ENCODE data around the gene SHISAL2A. TPM values are rescaled to one million over a fixed set of nuclear protein-coding genes. Genes with fewer than 3 reads are reported as not detected.
"Not testable (repeated sequence)": the region's sequence is repeated elsewhere in the genome, so short reads cannot be mapped to it uniquely, and the experiment has no call there.

SHISAL2A gene
- polyA plus RNA-seq, 1 experiment, result not detected

DNA sequence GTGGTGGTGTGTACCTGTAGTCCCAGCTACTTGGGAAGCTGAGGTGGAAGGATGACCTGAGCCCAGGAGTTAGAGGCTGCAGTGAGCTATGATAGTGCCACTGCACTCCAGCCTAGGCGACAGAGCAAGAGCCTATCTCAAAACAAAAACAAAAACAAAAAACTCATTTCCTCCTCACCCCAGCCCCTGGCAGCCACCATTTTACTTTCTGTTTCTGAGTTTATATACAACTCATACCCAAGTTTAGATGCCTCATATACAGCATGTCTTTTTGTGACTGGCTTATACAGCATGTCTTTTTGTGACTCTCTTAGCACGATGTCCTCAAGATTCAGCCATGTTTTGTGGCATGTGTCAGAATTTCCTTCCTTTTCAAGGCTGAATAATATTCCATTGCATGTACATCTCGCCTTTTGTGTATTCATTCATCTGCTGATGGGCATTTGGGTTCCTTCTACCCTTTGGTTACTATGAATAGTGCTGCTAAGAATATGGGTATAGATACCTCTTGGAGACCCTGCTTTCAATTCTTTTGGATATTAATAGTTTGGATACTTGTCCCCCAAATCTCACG, 50.5 kb downstream of the SHISAL2A start:
- no peaks in the 10 kb centered on the region for H3K9me3 ChIP-seq (ENCODE audit: control insufficient read depth, insufficient read depth, low read length)
- no peak overlapping the region for H3K27ac ChIP-seq (ENCODE audit: low read depth, low read length)
- no peaks in the 10 kb centered on the region for H3K27me3 ChIP-seq (ENCODE audit: control insufficient read depth, insufficient read depth, low read length)
- no peak overlapping the region for H3K4me3 ChIP-seq (ENCODE audit: low read depth, low read length)
- CTCF ChIA-PET, result no interaction called here
- TF ChIP-seq, protein P1, sequence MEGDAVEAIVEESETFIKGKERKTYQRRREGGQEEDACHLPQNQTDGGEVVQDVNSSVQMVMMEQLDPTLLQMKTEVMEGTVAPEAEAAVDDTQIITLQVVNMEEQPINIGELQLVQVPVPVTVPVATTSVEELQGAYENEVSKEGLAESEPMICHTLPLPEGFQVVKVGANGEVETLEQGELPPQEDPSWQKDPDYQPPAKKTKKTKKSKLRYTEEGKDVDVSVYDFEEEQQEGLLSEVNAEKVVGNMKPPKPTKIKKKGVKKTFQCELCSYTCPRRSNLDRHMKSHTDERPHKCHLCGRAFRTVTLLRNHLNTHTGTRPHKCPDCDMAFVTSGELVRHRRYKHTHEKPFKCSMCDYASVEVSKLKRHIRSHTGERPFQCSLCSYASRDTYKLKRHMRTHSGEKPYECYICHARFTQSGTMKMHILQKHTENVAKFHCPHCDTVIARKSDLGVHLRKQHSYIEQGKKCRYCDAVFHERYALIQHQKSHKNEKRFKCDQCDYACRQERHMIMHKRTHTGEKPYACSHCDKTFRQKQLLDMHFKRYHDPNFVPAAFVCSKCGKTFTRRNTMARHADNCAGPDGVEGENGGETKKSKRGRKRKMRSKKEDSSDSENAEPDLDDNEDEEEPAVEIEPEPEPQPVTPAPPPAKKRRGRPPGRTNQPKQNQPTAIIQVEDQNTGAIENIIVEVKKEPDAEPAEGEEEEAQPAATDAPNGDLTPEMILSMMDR (IDR thresholded peaks at IDR 0.05; ENCODE audit: low read depth, low read length), result no peak
- no peak for DNase-seq (ENCODE audit: low read depth, low spot score)
- POLR2A ChIA-PET, result no interaction called here

DNA sequence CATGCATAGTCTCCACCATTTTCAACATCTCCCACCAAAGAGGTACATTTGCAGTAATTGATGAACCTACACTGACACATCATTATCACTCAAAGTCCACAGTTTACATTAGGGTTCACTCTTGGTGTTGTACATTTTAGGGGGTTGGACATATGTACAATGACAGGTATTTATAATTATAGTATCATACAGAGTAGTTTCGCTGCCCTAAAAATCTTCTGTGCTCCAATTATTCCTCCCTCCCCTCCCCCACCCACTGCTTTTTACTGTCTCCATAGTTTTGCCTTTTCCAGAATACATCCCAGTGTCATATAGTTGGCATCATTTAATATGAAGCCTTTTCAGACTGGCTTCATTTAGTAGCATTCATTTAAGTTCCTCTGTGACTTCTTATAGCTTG, 51.6 kb downstream of the SHISAL2A start:
- POLR2A ChIA-PET, result no interaction called here
- CTCF ChIA-PET, result interaction anchor here (0.6 to 1.3 kb wide), 4 partner anchors 10 to 787 kb away, joined by 3 to 15 read pairs (median 3); no protein-coding TSS in a partner anchor

DNA sequence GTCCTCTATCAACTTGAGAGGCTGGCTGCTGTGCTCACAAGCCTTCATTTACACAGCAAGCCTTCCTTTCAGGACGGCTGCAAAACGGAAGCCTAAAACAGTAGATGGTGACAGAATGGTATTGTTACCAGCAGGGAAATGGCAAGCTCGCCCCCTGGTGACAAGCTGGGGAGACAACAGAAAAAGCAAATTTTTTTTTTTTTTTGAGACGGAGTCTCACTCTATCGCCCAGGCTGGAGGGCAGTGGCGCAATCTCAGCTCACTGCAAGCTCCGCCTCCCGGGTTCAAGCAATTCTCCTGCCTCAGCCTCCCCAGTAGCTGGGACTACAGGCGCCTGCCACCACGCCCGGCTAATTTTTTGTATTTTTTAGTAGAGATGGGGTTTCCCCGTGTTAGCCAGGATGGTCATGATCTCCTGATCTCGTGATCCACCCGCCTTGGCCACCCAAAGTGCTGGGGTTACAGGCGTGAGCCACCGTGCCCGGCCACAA, 53.3 kb downstream of the SHISAL2A start:
- not testable (repeated sequence) for DNase-seq (ENCODE audit: low read depth, low spot score); H3K9me3 ChIP-seq (ENCODE audit: control insufficient read depth, insufficient read depth, low read length); H3K27me3 ChIP-seq (ENCODE audit: control insufficient read depth, insufficient read depth, low read length); H3K27ac ChIP-seq (ENCODE audit: low read depth, low read length); H3K4me3 ChIP-seq (ENCODE audit: low read depth, low read length)
- TF ChIP-seq, protein P1 (IDR thresholded peaks at IDR 0.05; ENCODE audit: low read depth, low read length), result peak; percentile 85
- ChIA-PET POLR2A (interaction anchor here (0.7 kb wide), 1 partner anchor 133 kb away, joined by 6 read pairs; the partner anchor contains the start of gene TUT4), CTCF (interaction anchor here (0.6 to 1.4 kb wide), 21 partner anchors 9 to 560 kb away, joined by 3 to 12 read pairs (median 4); partner anchors contain the start of gene CC2D1B)

More for the DNA sequence above, 51.6 kb downstream of the SHISAL2A start:
- H3K27me3 ChIP-seq (ENCODE audit: control insufficient read depth, insufficient read depth, low read length), result no peaks in the 10 kb centered on the region
- H3K4me3 ChIP-seq (ENCODE audit: low read depth, low read length), result no peak overlapping the region
- TF ChIP-seq, protein P1 (IDR thresholded peaks at IDR 0.05; ENCODE audit: low read depth, low read length), result no peak
- no peaks in the 10 kb centered on the region for H3K9me3 ChIP-seq (ENCODE audit: control insufficient read depth, insufficient read depth, low read length)
- no peak overlapping the region for H3K27ac ChIP-seq (ENCODE audit: low read depth, low read length)
- no peak for DNase-seq (ENCODE audit: low read depth, low spot score)

DNA sequence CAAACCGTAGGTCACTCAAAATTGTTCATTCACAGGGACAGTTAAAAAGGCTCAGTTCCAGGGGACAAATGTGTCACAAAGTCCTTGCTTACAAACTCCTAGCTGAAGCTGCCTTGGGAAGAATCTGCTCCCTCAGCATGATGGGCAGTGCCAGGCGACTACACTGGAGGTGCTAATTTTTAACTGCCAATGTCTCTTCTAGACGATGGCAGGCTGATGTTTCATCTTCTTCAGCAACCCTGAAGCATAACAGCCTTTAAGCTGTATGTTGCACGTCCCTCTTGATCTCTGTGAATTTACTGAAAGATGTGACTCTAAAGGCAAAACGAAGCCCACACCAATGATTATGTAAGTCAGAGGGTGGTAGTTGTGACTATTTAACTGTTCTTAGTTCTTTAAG, 53.9 kb downstream of the SHISAL2A start:
- TF ChIP-seq, protein P1 (IDR thresholded peaks at IDR 0.05; ENCODE audit: low read depth, low read length), result no peak
- POLR2A ChIA-PET, result interaction anchor here (0.7 to 1.2 kb wide), 2 partner anchors 134 to 283 kb away, joined by 3 to 6 read pairs; partner anchors contain the start of genes ORC1, PRPF38A and TUT4
- DNase-seq (ENCODE audit: low read depth, low spot score), result no peak
- Histone ChIP-seq H3K27ac (ENCODE audit: low read depth, low read length) (no peak overlapping the region), H3K27me3 (ENCODE audit: control insufficient read depth, insufficient read depth, low read length) (no peaks in the 10 kb centered on the region), H3K9me3 (ENCODE audit: control insufficient read depth, insufficient read depth, low read length) (no peaks in the 10 kb centered on the region), H3K4me3 (ENCODE audit: low read depth, low read length) (no peak overlapping the region)
- CTCF ChIA-PET, result interaction anchor here (0.7 to 1.4 kb wide), 18 partner anchors 9 to 560 kb away, joined by 3 to 12 read pairs (median 4); partner anchors contain the start of gene CC2D1B

DNA sequence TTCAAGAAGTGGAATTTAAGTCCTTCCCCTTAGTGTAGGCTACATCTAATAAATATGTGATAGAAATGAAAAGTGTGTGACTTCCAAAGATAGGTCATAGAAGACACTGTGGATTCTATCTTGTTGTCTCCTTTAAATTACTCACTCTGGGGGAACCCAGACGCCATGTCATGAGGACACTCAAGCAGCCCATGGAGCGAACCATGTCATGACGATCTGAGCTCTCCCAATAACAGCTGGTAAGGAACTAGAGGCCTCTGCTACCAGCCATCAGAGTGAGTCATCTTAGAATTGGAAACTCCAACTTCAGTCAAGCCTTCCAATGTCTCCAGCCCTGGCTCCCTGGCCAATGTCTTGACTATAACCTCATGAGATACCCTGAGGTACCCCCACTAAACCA, 58.9 kb downstream of the SHISAL2A start:
- H3K4me3 ChIP-seq (ENCODE audit: low read depth, low read length), result no peak overlapping the region
- ChIA-PET CTCF (interaction anchor here (0.6 to 0.7 kb wide), 2 partner anchors 286 to 631 kb away, joined by 3 read pairs; no protein-coding TSS in a partner anchor), POLR2A (no interaction called here)
- TF ChIP-seq, protein P1 (IDR thresholded peaks at IDR 0.05; ENCODE audit: low read depth, low read length), result no peak
- DNase-seq (ENCODE audit: low read depth, low spot score), result no peak
- H3K9me3 ChIP-seq (ENCODE audit: control insufficient read depth, insufficient read depth, low read length), result no peaks in the 10 kb centered on the region
- H3K27me3 ChIP-seq (ENCODE audit: control insufficient read depth, insufficient read depth, low read length), result no peaks in the 10 kb centered on the region
- H3K27ac ChIP-seq (ENCODE audit: low read depth, low read length), result no peak overlapping the region

Data from AG04450 (cell line).